Mesendoderm (in vitro differentiated cells): ENCODE data around the gene YIF1B.

Source experiments
- DNase-seq: peaks from one replicate; pipeline ENCODE4 v3.0.0; 2013
- H2AK5ac ChIP-seq: 2 replicates; pipeline ENCODE4 v1.6.1; 2013; ENCODE audit warnings: low read length, inconsistent platforms
- H2BK120ac ChIP-seq: 2 replicates; pipeline ENCODE4 v1.6.1; 2013; ENCODE audit warnings: low read depth, mild to moderate bottlenecking, low read length, moderate library complexity, mixed read lengths
- H2BK15ac ChIP-seq: replicated peaks from 2 replicates; pipeline ENCODE4 v1.6.1; 2013; ENCODE audit warnings: low read depth, mild to moderate bottlenecking, moderate library complexity
- H2BK5ac ChIP-seq: 2 replicates; pipeline ENCODE4 v1.6.1; 2013; ENCODE audit warnings: low read length, inconsistent platforms
- H3K18ac ChIP-seq: 2 replicates; pipeline ENCODE4 v1.6.1; 2013; ENCODE audit warnings: mild to moderate bottlenecking, low read length, mixed read lengths
- H3K23ac ChIP-seq: one replicate; pipeline ENCODE4 v1.6.1; 2013; ENCODE audit warnings: low read length
- H3K27ac ChIP-seq: 2 replicates; pipeline ENCODE4 v1.5.1; 2013; ENCODE audit warnings: low read depth, mild to moderate bottlenecking, inconsistent platforms, low read length, moderate library complexity
- H3K27me3 ChIP-seq: 2 replicates; pipeline ENCODE4 v1.6.1; 2013; ENCODE audit warnings: low read length, control low read depth, mild to moderate bottlenecking, inconsistent platforms; ENCODE audit not compliant: insufficient read depth, poor library complexity
- H3K36me3 ChIP-seq: 2 replicates; pipeline ENCODE4 v1.6.1; 2013; ENCODE audit warnings: low read length, inconsistent platforms; ENCODE audit not compliant: control insufficient read depth, insufficient read depth
- H3K4ac ChIP-seq: one replicate; pipeline ENCODE4 v1.6.1; 2013; ENCODE audit warnings: low read depth, mild to moderate bottlenecking, low read length, moderate library complexity
- H3K4me1 ChIP-seq: 2 replicates; pipeline ENCODE4 v1.6.1; 2013; ENCODE audit warnings: low read depth, low read length, inconsistent platforms; ENCODE audit not compliant: control insufficient read depth
- H3K4me2 ChIP-seq: 2 replicates; pipeline ENCODE4 v1.6.1; 2013; ENCODE audit warnings: low read length
- H3K4me3 ChIP-seq: 2 replicates; pipeline ENCODE4 v1.5.1; 2013; ENCODE audit warnings: mild to moderate bottlenecking, low read length
- H3K56ac ChIP-seq: one replicate; pipeline ENCODE4 v1.6.1; 2013; ENCODE audit warnings: low read length
- H3K79me1 ChIP-seq: 2 replicates; pipeline ENCODE4 v1.6.1; 2013; ENCODE audit warnings: low read length, inconsistent platforms
- H3K79me2 ChIP-seq: 2 replicates; pipeline ENCODE4 v1.6.1; 2013; ENCODE audit warnings: mild to moderate bottlenecking, low read length; ENCODE audit not compliant: control insufficient read depth, insufficient read depth
- H3K9ac ChIP-seq: 2 replicates; pipeline ENCODE4 v1.6.1; 2013; ENCODE audit warnings: low read length, inconsistent platforms
- H4K5ac ChIP-seq: one replicate; pipeline ENCODE4 v1.6.1; 2013; ENCODE audit warnings: low read length
- H4K8ac ChIP-seq: one replicate; pipeline ENCODE4 v1.6.1; 2013; ENCODE audit warnings: low read depth, mild to moderate bottlenecking, control low read depth, low read length, moderate library complexity
- WGBS: extraction: QIAGEN DNeasy Blood & Tissue Kit; methylation state at CpG from one replicate; pipeline ENCODE4 v1.1.7; 2013; ENCODE audit warnings: low lambda C conversion rate, missing lambda C conversion rate; ENCODE audit not compliant: insufficient coverage; ENCODE audit errors: extremely low coverage; 5-methylcytosine and 5-hydroxymethylcytosine counted together

Gene YIF1B

GRCh38 chr19:38307076-38307475 is 8.7 kb downstream of the YIF1B start:
- H4K8ac ChIP-seq, result no peak overlapping the region
- no peak overlapping the region for H2AK5ac ChIP-seq
- H2BK120ac ChIP-seq, result no peak overlapping the region
- no peak overlapping the region for H3K4me2 ChIP-seq
- H3K27me3 ChIP-seq, result no peaks in the 10 kb centered on the region
- no CpG with 5 or more reads among the region's 4 CpGs for WGBS
- H3K18ac ChIP-seq, result no peak overlapping the region
- H3K27ac ChIP-seq, result no peak overlapping the region
- no peak overlapping the region for H3K23ac ChIP-seq
- peaks cover 5% of the 10 kb centered on the region for H3K79me1 ChIP-seq
- H3K79me2 ChIP-seq, result no peaks in the 10 kb centered on the region
- no peak overlapping the region for H4K5ac ChIP-seq
- H3K4ac ChIP-seq, result no peak overlapping the region
- DNase-seq, result no peak
- no peaks in the 10 kb centered on the region for H3K36me3 ChIP-seq
- no peaks in the 10 kb centered on the region for H3K4me1 ChIP-seq
- H2BK5ac ChIP-seq, result no peak overlapping the region
- no peak overlapping the region for H3K9ac ChIP-seq
- no peak overlapping the region for H3K4me3 ChIP-seq
- no peak overlapping the region for H3K56ac ChIP-seq
- no peak overlapping the region for H2BK15ac ChIP-seq

DNA sequence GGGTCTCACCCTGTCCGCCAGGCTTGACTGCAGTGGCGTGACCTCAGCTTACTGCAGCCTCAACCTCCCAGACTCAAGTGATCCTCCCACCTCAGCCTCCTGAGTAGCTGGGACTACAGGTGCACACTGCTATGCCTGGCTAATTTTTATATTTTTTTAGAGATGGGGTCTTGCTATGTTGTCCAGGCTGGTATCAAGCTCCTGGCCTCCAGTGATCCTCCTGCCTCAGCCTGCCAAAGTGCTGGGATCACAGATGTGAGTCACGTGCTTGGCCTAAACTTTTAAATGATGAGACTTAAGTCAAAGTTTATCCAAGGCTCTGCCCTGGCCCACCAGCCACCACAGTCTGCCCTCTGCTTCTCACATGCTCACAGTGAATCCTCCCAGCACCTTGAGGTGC is 9.5 kb downstream of the YIF1B start:
- Histone ChIP-seq H3K18ac (no peak overlapping the region), H3K56ac (no peak overlapping the region), H3K9ac (no peak overlapping the region), H3K4me1 (no peaks in the 10 kb centered on the region), H2BK15ac (no peak overlapping the region), H3K4me2 (no peak overlapping the region), H2BK5ac (no peak overlapping the region), H3K27ac (no peak overlapping the region), H3K79me2 (no peaks in the 10 kb centered on the region), H3K36me3 (no peaks in the 10 kb centered on the region), H4K5ac (no peak overlapping the region), H3K4ac (no peak overlapping the region), H2BK120ac (no peak overlapping the region), H3K4me3 (no peak overlapping the region), H2AK5ac (no peak overlapping the region), H3K79me1 (peaks cover 5% of the 10 kb centered on the region), H3K27me3 (no peaks in the 10 kb centered on the region), H3K23ac (no peak overlapping the region), H4K8ac (no peak overlapping the region)
- no peak for DNase-seq
- no CpG with 5 or more reads among the region's 3 CpGs for WGBS

DNA sequence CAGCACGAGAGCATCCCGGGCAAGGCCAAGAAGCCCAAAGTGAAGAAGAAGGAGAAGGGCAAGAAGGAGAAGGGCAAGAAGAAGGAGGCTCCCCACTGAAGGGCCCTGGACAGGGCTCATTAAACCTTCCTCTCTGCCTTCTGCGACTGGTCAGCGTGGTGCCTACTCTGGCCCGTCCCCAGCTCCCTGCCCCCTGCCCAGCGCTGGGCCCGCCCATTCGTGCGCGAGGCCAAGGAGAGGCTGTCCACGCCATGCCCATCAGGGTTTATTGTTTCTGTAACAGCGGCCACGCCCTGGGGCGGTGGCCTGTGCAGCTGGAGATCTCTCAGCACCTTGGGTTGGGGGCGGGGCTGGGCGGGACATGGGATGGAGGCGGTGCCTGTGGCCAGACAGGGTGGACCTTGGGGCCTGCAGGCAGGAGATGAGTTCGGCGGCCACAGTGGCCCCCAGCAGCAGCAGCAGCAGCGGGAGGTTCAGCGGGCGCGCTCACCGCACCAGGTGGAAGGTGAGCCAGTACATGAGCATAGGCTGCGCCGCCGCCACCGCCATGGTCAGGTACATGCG is 10.8 kb downstream of the YIF1B start:
- Histone ChIP-seq H2AK5ac (no peak overlapping the region), H3K79me2 (no peaks in the 10 kb centered on the region), H3K4ac (no peak overlapping the region), H3K79me1 (no peaks in the 10 kb centered on the region), H3K36me3 (no peaks in the 10 kb centered on the region), H2BK5ac (no peak overlapping the region), H3K4me1 (no peaks in the 10 kb centered on the region), H3K27ac (peak overlapping the region; percentile 22), H3K23ac (no peak overlapping the region), H2BK120ac (no peak overlapping the region), H3K4me3 (no peak overlapping the region), H3K9ac (peak overlapping the region; percentile 70), H2BK15ac (no peak overlapping the region), H4K5ac (no peak overlapping the region), H3K56ac (peak overlapping the region; percentile 82), H3K27me3 (no peaks in the 10 kb centered on the region), H4K8ac (no peak overlapping the region), H3K18ac (no peak overlapping the region), H3K4me2 (peak overlapping the region; percentile 38)
- DNase-seq, result peak; percentile 94
- no CpG with 5 or more reads among the region's 29 CpGs for WGBS

- Histone ChIP-seq H3K18ac (no peak overlapping the region), H3K4me2 (peak overlapping the region; percentile 16), H3K79me1 (no peaks in the 10 kb centered on the region), H3K4me3 (no peak overlapping the region), H3K56ac (peak overlapping the region; percentile 56), H4K8ac (no peak overlapping the region), H3K27ac (no peak overlapping the region), H2AK5ac (no peak overlapping the region), H4K5ac (no peak overlapping the region), H3K23ac (no peak overlapping the region), H3K4ac (no peak overlapping the region), H2BK5ac (no peak overlapping the region), H3K27me3 (no peaks in the 10 kb centered on the region), H2BK15ac (no peak overlapping the region), H3K36me3 (no peaks in the 10 kb centered on the region), H3K79me2 (no peaks in the 10 kb centered on the region), H2BK120ac (no peak overlapping the region), H3K4me1 (no peaks in the 10 kb centered on the region), H3K9ac (peak overlapping the region; percentile 70)
- DNase-seq, result peak; percentile 19
- WGBS, result no CpG with 5 or more reads among the region's 27 CpGs
Measured at GRCh38 chr19:38304352-38304865, 11.3 kb downstream of the YIF1B start.

GRCh38 chr19:38303517-38304351 is 12.0 kb downstream of the YIF1B start, which contains the start of gene C19orf33:
C19orf33 (plus strand) TSS chr19:38304251; CDS start chr19:38304262, 11 bp downstream.
- no peaks in the 10 kb centered on the region for H3K79me2 ChIP-seq
- no peak within 1 kb of the TSS for H4K8ac ChIP-seq
- H3K4me3 ChIP-seq, result no peak within 1 kb of the TSS
- no peak within 1 kb of the TSS for H3K4ac ChIP-seq
- WGBS, result no CpG with 5 or more reads among the region's 28 CpGs
- H3K23ac ChIP-seq, result no peak within 1 kb of the TSS
- H3K79me1 ChIP-seq, result no peaks in the 10 kb centered on the region
- peak within 1 kb of the TSS; percentile 56 for H3K4me2 ChIP-seq
- H3K56ac ChIP-seq, result peak within 1 kb of the TSS; percentile 56
- peak; percentile 71 for DNase-seq
- H2BK15ac ChIP-seq, result no peak within 1 kb of the TSS
- H2BK5ac ChIP-seq, result peak within 1 kb of the TSS; percentile 70
- H3K36me3 ChIP-seq, result no peaks in the 10 kb centered on the region
- H2BK120ac ChIP-seq, result no peak within 1 kb of the TSS
- no peaks in the 10 kb centered on the region for H3K4me1 ChIP-seq
- no peak within 1 kb of the TSS for H3K18ac ChIP-seq
- peak within 1 kb of the TSS; percentile 70 for H3K9ac ChIP-seq
- H3K27me3 ChIP-seq, result no peaks in the 10 kb centered on the region
- no peak within 1 kb of the TSS for H3K27ac ChIP-seq
- H4K5ac ChIP-seq, result no peak within 1 kb of the TSS
- no peak within 1 kb of the TSS for H2AK5ac ChIP-seq
